ENCODE measurements around the gene PLD6. TPM values are rescaled to one million over a fixed set of nuclear protein-coding genes. Genes with fewer than 3 reads are reported as not detected.
A peak's percentile ranks its signal among the peaks of the same experiment; 100 is the strongest.
"Not testable (repeated sequence)": the region's sequence is repeated elsewhere in the genome, so short reads cannot be mapped to it uniquely, and the experiment has no call there.

PLD6 gene
- total RNA-seq, 2 donors from 2014 or later: 13.2 to 15.3 TPM

DNA sequence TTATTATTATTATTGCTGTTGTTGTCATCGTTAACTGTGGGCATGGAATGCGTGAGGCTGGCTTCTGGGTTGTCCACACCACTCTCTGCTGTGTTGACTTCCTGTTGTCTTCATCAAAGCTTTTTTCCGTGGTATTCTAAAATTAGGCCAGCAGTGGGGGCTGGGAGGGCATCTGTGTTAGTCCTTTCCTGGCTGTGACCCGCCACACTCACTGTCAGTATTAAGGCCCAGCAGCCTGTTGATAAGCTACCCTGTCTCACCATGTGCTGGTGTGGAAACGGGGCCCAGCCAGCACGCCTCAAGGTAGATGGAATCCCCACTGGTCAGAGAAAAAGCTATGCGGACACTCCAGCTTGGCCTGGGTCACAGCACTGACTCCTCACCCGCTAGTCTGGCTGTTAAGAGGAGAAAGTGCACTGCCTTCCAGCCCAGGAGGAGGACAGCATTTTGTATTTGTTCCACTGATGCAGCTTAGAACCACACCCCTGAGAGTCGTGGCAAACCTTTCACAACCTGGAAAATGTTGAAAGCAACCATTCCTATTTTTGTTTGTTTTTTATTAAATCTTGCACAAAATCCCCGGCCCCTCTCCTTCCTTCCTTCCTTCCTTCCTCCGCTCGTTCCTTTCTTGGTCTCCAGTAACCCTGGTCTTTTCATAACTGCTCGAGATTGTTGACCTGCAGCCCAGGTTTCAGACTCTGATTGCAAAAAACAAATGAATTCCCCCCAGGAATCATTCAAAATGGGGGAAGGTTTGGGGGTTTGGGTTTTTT is 21.0 kb downstream of the PLD6 start:
- H3K27ac Mint-ChIP-seq: peak overlapping the region; percentile 100
- DNase-seq; H3K36me3 Mint-ChIP-seq (ENCODE audit: low read depth); H3K27me3 Mint-ChIP-seq; H3K9me3 ChIP-seq (ENCODE audit: control insufficient read depth, low read length, poor library complexity, severe bottlenecking): not testable (repeated sequence)
- peak overlapping the region; percentile 76 for H3K4me3 Mint-ChIP-seq
- H3K4me1 Mint-ChIP-seq: peaks cover 45% of the 10 kb centered on the region
- peak; percentile 42 for ATAC-seq

DNA sequence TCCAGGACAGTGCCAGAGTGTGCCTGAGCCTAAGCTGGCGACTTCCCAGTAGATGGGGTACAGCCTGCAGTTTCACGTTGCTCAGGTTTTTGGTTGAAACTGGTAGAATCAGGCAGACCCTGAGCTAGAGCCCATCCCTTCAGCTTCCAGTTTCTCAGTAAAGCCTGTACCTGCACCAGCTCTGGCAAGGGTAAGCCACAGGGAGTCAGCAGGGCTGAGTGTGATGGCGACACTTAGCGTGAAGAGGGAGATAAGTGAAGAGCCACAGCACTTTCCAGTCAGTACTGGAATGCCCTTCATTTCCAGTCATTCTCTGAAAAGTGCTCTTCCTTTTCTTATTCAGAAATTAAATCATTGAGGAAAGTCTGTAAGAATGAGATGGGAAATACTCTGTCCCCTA is 22.4 kb downstream of the PLD6 start:
- Mint-ChIP-seq H3K36me3 (ENCODE audit: low read depth) (peaks cover 5% of the 10 kb centered on the region), H3K27ac (peak overlapping the region; percentile 100), H3K4me1 (peaks cover 54% of the 10 kb centered on the region), H3K4me3 (peak overlapping the region; percentile 76), H3K27me3 (no peaks in the 10 kb centered on the region)
- DNase-seq (no peak), ATAC-seq (no peak)
- H3K9me3 ChIP-seq (ENCODE audit: control insufficient read depth, low read length, poor library complexity, severe bottlenecking): no peaks in the 10 kb centered on the region

DNA sequence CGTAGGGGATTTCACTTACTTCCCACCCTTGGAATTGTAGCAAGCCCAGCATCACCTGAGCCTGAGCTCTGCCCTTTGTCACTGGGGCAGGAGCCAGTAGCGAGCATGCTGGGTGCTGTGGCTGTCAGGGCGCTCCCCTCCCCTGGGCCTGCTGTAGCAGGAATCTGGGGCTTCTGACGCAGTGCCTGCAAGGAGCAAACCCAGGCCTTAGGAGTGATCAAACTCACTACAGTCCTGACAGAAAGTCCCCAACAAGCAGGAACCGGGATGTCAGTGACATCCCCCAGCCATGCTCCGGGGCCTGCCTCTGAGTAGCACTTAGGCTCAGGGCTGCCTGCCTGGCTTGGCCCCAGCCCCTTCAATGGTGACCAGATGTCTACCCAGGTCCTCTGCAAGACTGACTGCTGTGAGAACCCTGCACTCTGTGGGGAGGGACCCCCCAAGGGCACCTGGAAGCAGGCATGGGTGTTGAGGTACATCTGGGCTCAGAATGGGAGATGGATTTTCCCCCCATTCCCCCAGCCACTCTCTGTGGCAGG is 23.5 kb downstream of the PLD6 start:
- Mint-ChIP-seq H3K27me3 (no peaks in the 10 kb centered on the region), H3K27ac (peak overlapping the region; percentile 100), H3K4me3 (peak overlapping the region; percentile 92), H3K36me3 (ENCODE audit: low read depth) (peaks cover 5% of the 10 kb centered on the region), H3K4me1 (peaks cover 57% of the 10 kb centered on the region)
- DNase-seq (no peak), ATAC-seq (peak; percentile 39)
- no peaks in the 10 kb centered on the region for H3K9me3 ChIP-seq (ENCODE audit: control insufficient read depth, low read length, poor library complexity, severe bottlenecking)

DNA sequence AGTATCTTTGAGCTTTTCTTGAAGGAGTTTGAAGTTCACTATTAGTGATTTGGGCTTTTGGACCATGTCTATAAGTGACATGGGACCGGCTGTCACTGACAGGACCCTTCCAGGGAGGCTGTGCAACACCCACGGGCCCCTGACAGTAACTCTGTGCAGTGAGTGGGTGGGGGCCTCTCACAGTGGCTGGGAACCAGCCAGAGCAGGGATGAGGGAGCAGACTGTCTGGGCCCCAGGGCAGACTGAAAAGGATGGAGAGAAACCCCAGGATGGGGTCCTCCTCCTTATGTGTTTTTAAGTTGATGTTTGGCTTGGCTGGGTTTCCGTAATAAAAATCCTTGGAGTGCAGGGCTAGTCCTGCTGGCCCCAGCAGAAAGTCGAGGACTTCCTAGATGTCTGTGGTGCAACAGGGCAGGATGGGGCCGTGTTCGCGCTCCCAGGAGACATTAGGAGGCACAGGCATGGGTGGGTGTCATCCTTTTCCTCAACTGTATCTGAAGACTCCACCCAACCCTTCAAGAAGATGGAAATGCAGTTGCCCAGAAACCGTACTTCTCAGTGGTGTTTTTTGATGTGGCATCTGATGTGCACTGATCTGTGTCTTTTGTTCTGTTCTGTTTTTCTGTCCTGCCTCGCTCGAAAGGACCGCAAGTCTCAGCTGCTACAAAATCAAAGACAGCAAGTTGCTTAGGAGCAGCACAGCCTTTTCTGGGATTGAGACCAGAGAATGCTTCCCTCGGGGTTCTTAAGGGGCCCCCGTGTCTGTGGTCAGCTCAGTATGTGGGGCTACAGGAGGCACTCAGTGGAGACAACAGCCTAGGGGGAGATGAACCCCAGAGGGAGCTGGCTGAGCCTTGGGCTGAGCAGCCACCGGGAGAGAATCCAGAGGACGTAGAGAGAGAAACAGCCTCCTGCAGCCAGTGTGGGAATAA is 24.2 kb downstream of the PLD6 start:
- Mint-ChIP-seq H3K27ac (peak overlapping the region; percentile 100), H3K36me3 (ENCODE audit: low read depth) (peaks cover 6% of the 10 kb centered on the region), H3K4me3 (peak overlapping the region; percentile 92), H3K4me1 (peaks cover 63% of the 10 kb centered on the region), H3K27me3 (no peaks in the 10 kb centered on the region)
- H3K9me3 ChIP-seq (ENCODE audit: control insufficient read depth, low read length, poor library complexity, severe bottlenecking): no peaks in the 10 kb centered on the region
- peak; percentile 70 for ATAC-seq
- DNase-seq: no peak

DNA sequence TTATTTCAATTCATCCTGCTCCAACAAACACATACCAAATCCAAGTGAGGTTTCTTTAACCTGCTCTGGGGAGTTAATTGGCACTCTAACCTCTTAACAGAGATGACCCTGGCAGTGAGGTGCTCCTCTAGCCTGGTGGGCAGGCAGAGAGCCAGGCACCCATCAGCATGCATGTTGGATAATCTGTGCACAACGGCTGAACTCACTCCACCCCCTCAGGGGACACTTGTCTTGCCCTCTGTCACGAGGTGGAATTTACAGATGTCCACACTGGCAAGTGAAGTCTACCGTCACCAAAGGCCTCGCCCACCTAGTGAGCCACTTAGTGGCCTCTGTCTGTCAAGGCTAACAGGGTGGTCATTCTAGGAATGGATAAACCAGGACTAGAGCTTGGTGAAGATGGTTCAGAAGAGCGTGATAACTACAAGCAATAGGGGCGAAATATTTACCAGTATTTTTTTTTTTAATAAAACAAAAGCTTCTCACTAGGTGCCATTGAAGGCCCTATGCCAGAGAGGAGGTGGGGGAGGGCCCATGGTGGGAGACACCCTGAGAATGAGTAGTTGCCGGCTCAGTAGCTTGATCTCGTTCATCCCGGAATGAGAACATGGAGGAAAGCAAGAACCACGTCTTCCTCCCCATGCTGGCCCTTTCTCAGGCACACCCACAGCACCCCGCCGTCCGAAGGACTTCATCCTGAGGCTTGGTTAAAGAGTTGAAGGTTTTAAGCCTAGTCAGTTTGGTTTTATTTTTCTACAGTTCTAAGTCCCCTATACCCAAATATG is 25.2 kb downstream of the PLD6 start:
- Mint-ChIP-seq H3K4me1 (peaks cover 70% of the 10 kb centered on the region), H3K27me3 (no peaks in the 10 kb centered on the region), H3K4me3 (peak overlapping the region; percentile 92), H3K27ac (peak overlapping the region; percentile 100), H3K36me3 (ENCODE audit: low read depth) (peaks cover 10% of the 10 kb centered on the region)
- DNase-seq (no peak), ATAC-seq (no peak)
- H3K9me3 ChIP-seq (ENCODE audit: control insufficient read depth, low read length, poor library complexity, severe bottlenecking): no peaks in the 10 kb centered on the region

DNA sequence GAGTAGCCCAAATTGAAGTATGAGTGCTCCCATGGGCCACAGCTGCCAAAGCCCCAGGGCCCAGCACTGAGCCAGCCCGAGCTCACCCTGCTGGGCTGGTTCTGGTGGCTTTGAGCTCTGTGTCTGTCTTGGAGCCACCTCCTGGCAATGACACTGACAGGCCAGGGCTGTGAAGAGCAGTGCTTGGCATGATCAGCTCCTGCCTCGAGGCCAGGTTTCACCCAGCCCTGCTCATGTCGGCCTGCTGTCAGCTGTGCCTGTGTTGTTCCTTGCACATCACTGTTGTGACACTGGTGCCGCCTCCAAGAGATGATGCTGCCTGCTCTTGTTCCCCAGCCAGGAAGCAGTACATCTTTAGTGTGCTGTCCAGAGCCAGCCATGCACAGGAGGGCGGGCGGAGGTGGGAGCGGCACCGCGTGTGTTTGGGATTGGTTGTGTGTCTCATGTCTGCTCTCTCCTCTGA is 26.0 kb downstream of the PLD6 start:
- no peaks in the 10 kb centered on the region for H3K9me3 ChIP-seq (ENCODE audit: control insufficient read depth, low read length, poor library complexity, severe bottlenecking)
- Mint-ChIP-seq H3K4me1 (peaks cover 64% of the 10 kb centered on the region), H3K27me3 (no peaks in the 10 kb centered on the region), H3K36me3 (ENCODE audit: low read depth) (peaks cover 10% of the 10 kb centered on the region), H3K4me3 (peak overlapping the region; percentile 92), H3K27ac (peak overlapping the region; percentile 100)
- DNase-seq (no peak), ATAC-seq (peak; percentile 11)

DNA sequence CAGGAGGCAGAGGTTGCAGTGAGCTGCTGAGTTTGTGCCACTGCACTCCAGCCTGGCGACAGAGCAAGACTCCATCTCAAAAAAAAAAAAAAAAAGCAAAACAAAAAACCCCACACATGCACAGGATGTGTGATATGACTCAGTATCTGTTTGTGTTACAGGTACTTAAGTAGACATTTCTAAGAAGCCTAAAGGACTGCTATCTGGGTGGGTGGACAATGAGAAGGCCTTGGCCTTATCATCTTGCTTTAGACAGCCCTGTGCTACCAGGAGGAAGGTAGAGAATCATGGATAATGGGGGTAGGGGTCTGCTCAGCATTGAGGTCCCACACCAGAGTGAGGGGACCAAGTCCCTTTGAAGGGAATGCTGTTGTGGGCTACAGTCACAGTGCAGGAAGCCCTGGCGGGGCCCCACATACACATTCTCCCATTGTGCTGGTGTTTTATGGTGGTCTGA is 26.7 kb downstream of the PLD6 start:
- ATAC-seq: peak; percentile 67
- DNase-seq: no peak
- H3K9me3 ChIP-seq (ENCODE audit: control insufficient read depth, low read length, poor library complexity, severe bottlenecking): no peaks in the 10 kb centered on the region
- peaks cover 60% of the 10 kb centered on the region for H3K4me1 Mint-ChIP-seq
- no peaks in the 10 kb centered on the region for H3K27me3 Mint-ChIP-seq
- H3K4me3 Mint-ChIP-seq: peak overlapping the region; percentile 92
- H3K27ac Mint-ChIP-seq: peak overlapping the region; percentile 100
- H3K36me3 Mint-ChIP-seq (ENCODE audit: low read depth): peaks cover 10% of the 10 kb centered on the region

DNA sequence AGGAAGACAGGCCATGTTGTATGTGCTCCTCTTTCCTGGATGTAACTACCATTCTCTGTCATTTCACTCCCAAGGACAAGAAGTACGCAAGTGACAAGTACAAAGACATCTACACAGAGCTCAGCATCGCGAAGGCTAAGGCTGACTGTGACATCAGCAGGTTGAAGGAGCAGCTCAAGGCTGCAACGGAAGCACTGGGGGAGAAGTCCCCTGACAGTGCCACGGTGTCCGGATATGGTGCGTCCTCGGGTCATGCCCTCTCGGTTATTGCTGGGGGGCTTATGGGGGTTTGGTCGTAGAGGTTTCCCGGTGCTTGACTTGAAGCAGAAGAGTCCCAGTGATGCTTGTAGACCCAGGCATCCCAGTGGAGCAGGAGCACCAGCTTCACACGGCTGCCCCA is 29.0 kb downstream of the PLD6 start:
- Mint-ChIP-seq H3K4me1 (peaks cover 62% of the 10 kb centered on the region), H3K36me3 (ENCODE audit: low read depth) (peaks cover 10% of the 10 kb centered on the region), H3K27ac (peak overlapping the region; percentile 100), H3K27me3 (no peaks in the 10 kb centered on the region), H3K4me3 (peak overlapping the region; percentile 82)
- H3K9me3 ChIP-seq (ENCODE audit: control insufficient read depth, low read length, poor library complexity, severe bottlenecking): no peaks in the 10 kb centered on the region
- DNase-seq: no peak
- ATAC-seq: peak; percentile 20

DNA sequence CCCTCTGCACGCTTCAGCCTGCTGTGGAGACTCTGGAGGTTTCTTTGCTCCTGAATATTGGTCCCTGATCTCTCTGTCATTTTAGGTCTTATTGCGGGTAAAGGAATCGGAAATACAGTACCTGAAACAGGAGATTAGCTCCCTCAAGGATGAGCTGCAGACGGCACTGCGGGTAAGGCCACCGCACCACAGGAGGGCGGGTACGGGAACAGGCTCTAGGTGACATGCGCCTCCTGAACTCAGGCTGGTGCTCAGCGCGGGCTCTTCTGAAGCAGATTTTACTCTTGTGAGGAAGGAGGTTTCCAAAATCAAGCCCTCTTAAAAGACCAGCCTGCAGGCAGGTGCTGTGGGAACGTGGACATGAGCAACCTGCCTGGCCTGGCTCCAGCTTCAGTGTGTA is 29.8 kb downstream of the PLD6 start:
- H3K4me3 Mint-ChIP-seq: peak overlapping the region; percentile 75
- ATAC-seq (peak; percentile 35), DNase-seq (no peak)
- H3K36me3 Mint-ChIP-seq (ENCODE audit: low read depth): peaks cover 10% of the 10 kb centered on the region
- peaks cover 58% of the 10 kb centered on the region for H3K4me1 Mint-ChIP-seq
- peak overlapping the region; percentile 100 for H3K27ac Mint-ChIP-seq
- no peaks in the 10 kb centered on the region for H3K9me3 ChIP-seq (ENCODE audit: control insufficient read depth, low read length, poor library complexity, severe bottlenecking)
- H3K27me3 Mint-ChIP-seq: no peaks in the 10 kb centered on the region

DNA sequence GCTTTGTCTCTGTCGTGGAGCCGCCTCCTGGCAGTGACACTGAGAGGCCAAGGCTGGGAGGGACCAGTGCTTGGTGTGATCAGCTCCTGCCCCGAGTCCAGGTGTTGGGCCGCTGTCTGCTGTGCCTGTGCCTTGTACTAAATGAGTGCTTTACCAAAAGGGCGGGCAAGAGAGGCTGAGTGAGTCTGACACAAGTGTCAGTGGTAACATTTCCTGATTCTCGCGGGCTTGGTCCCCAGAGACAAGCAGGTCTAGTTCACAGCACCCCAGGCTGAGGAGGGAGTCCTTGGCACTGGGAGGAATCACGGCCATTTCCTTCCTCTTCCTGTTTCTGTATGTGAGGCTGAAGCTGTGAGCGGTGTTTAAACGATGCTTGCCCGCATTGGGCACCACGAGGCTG is 30.2 kb downstream of the PLD6 start:
- Mint-ChIP-seq H3K27me3 (no peaks in the 10 kb centered on the region), H3K27ac (peak overlapping the region; percentile 100), H3K4me3 (peak overlapping the region; percentile 75), H3K4me1 (peaks cover 61% of the 10 kb centered on the region), H3K36me3 (ENCODE audit: low read depth) (peaks cover 10% of the 10 kb centered on the region)
- no peak for DNase-seq
- no peaks in the 10 kb centered on the region for H3K9me3 ChIP-seq (ENCODE audit: control insufficient read depth, low read length, poor library complexity, severe bottlenecking)
- peak; percentile 40 for ATAC-seq

DNA sequence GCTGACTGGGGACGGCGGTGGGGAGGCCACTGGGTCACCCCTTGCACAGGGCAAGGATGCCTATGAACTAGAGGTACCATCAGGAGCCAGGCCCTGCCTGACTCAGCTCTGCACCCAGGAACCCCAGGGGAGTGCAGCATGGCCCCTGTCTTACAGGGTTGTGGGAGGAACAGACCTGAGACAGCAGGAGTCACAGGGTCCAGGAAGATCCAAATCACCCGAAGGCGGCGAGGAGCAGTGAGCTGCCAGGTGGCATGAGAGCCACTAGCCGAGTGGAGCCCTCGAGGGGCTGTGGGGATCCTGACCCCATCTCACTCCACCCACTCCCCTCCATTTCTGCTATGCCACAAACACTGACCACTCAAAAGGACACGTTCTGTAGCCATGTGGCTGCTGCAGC is 30.8 kb downstream of the PLD6 start:
- DNase-seq (no peak), ATAC-seq (no peak)
- Mint-ChIP-seq H3K4me1 (peaks cover 61% of the 10 kb centered on the region), H3K36me3 (ENCODE audit: low read depth) (peaks cover 10% of the 10 kb centered on the region), H3K27ac (peak overlapping the region; percentile 100), H3K27me3 (no peaks in the 10 kb centered on the region), H3K4me3 (peak overlapping the region; percentile 41)
- H3K9me3 ChIP-seq (ENCODE audit: control insufficient read depth, low read length, poor library complexity, severe bottlenecking): no peaks in the 10 kb centered on the region

DNA sequence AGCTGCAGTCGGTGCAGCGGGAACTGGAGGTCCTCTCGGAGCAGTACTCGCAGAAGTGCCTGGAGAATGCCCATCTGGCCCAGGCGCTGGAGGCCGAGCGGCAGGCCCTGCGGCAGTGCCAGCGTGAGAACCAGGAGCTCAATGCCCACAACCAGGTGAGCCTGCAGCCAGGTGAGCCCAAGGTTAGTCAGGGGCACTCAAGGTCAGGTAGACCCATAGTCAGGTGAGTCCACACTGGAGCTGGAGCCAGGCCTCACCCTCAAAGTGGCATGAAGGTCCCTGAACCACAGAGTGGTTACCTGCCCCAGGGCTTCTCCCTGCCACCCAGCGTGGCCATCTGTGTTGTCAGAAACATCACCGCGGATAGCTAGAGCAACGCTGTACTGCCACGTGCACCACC is 32.2 kb downstream of the PLD6 start:
- H3K36me3 Mint-ChIP-seq (ENCODE audit: low read depth): peaks cover 5% of the 10 kb centered on the region
- no peaks in the 10 kb centered on the region for H3K27me3 Mint-ChIP-seq
- peaks cover 62% of the 10 kb centered on the region for H3K4me1 Mint-ChIP-seq
- H3K9me3 ChIP-seq (ENCODE audit: control insufficient read depth, low read length, poor library complexity, severe bottlenecking): no peaks in the 10 kb centered on the region
- H3K27ac Mint-ChIP-seq: peak overlapping the region; percentile 100
- ATAC-seq (no peak), DNase-seq (no peak)
- H3K4me3 Mint-ChIP-seq: peak overlapping the region; percentile 15
